ENCODE data around the gene POC1B.

Gene POC1B

GRCh38 chr12:89384807-89385206, 141.0 kb downstream of the POC1B start:
- DNase-seq (ENCODE audit: low spot score) = no peak

- peak; percentile 88 for DNase-seq (ENCODE audit: low spot score)
These were observed 141.6 kb downstream of the POC1B start for GRCh38 chr12:89384050-89384758.

DNA sequence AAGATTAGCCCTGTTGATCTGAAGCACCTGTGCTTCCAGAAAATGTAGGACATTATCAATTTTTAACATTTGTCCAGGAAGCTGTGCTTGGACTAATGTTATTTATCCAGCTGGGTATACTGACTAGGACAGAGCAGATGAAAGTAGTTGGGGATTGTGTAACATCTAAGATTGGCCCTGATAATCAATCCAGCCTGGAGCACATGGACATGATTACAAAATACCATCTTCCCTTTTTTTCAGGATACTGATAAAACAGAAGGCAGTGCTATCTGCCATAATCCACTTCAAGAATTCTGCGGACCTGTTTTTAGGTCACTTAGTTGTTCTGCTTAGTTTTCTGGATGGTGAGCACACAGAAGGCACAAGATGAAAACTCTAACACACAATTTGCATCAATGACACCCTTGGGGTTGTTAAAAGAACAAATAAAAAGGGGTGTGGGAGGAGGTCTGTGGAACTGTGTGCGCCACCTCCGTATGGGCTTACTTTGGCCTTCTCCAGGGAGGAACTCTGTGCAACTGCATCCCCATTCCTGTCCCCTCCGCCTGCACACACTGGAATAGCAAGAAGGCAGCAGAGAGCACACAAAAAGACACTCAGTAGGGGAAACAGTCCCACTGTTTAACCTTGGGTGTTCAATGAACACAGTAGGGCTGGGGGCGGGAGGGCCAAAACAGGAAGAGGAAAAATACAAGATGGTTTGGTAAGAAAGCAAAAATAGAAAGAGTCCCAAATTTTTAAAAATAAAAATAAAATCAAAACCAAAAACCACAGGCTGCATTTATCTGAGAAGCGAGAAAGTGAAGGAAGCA, 142.4 kb downstream of the POC1B start:
- DNase-seq (ENCODE audit: low spot score) = no peak

DNA sequence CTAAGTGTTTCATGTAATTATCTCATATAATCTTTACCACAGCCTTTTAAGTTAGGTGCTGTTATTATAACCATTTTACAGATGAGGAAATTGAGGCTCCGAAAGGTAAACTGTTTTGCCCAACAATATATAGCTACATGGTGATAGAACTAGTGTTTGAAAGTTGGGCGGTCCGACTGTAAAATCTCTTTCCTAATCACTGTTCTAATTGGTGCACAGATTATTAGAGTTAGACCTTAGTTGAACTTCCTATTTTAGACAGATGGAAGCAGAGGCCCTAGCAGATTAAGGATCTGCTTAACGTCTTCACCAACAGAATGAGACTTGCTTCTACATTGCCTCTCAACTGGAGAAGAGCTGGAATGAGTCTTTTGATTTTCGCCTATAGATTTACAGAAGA, 143.5 kb downstream of the POC1B start:
- no peak for DNase-seq (ENCODE audit: low spot score)

GRCh38 chr12:89379839-89380467, 145.9 kb downstream of the POC1B start:
- DNase-seq (ENCODE audit: low spot score) = peak; percentile 58

- no peak for DNase-seq (ENCODE audit: low spot score)
These were observed 146.6 kb downstream of the POC1B start for GRCh38 chr12:89379148-89379838.

DNA sequence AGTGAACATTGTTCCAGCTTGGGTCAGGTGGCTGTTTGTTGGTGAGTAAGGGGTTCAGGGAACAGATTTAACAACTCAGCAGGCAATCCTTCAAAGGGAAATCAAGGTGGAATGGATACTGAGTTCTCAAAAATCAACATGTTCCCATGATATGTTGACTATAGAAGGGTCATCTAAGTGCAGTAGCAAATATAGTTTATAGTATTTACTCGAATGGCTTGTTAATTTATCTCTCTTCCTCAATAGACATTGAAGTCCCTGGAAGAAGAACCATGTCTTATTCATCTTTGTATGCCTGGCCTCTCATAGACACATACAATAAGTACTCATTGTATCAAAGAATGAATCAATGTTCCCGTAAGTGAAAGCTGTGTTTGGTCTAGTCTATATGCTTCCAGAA, 149.0 kb downstream of the POC1B start:
- DNase-seq (ENCODE audit: low spot score) = no peak

- no peak for DNase-seq (ENCODE audit: low spot score)
These were observed 149.7 kb downstream of the POC1B start for GRCh38 chr12:89376202-89376529.

GRCh38 chr12:89373763-89374572, 151.9 kb downstream of the POC1B start:
- DNase-seq (ENCODE audit: low spot score) = peak; percentile 77

GRCh38 chr12:89372584-89373370, 153.1 kb downstream of the POC1B start:
- no peak for DNase-seq (ENCODE audit: low spot score)

- DNase-seq (ENCODE audit: low spot score) = no peak
These were observed 155.0 kb downstream of the POC1B start for GRCh38 chr12:89370850-89371249.

GRCh38 chr12:89370421-89370831, 155.4 kb downstream of the POC1B start:
- no peak for DNase-seq (ENCODE audit: low spot score)
